ENCODE results near the gene LGR5. TPM values are rescaled to one million over a fixed set of nuclear protein-coding genes. Genes with fewer than 3 reads are reported as not detected.

Gene LGR5
- total RNA-seq, 1 donor from 2014 or later = 1.1 TPM

- TF ChIP-seq, protein P1, sequence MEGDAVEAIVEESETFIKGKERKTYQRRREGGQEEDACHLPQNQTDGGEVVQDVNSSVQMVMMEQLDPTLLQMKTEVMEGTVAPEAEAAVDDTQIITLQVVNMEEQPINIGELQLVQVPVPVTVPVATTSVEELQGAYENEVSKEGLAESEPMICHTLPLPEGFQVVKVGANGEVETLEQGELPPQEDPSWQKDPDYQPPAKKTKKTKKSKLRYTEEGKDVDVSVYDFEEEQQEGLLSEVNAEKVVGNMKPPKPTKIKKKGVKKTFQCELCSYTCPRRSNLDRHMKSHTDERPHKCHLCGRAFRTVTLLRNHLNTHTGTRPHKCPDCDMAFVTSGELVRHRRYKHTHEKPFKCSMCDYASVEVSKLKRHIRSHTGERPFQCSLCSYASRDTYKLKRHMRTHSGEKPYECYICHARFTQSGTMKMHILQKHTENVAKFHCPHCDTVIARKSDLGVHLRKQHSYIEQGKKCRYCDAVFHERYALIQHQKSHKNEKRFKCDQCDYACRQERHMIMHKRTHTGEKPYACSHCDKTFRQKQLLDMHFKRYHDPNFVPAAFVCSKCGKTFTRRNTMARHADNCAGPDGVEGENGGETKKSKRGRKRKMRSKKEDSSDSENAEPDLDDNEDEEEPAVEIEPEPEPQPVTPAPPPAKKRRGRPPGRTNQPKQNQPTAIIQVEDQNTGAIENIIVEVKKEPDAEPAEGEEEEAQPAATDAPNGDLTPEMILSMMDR (IDR thresholded peaks at IDR 0.05; ENCODE audit: unreplicated experiment) = no peak
- no peaks in the 10 kb centered on the region for H3K4me1 Mint-ChIP-seq (ENCODE audit: unreplicated experiment)
- no peak overlapping the region for H3K27ac Mint-ChIP-seq (ENCODE audit: unreplicated experiment)
- DNase-seq (ENCODE audit: low spot score) = no peak
- H3K9me3 Mint-ChIP-seq (ENCODE audit: unreplicated experiment) = no peaks in the 10 kb centered on the region
- H3K4me3 Mint-ChIP-seq (ENCODE audit: unreplicated experiment) = no peak overlapping the region
- H3K36me3 Mint-ChIP-seq (ENCODE audit: low read depth, unreplicated experiment) = no peaks in the 10 kb centered on the region
- H3K27me3 Mint-ChIP-seq (ENCODE audit: unreplicated experiment) = no peaks in the 10 kb centered on the region
Measured at GRCh38 chr12:71594214-71594948, 154.8 kb downstream of the LGR5 start.

GRCh38 chr12:71599210-71599609 lies 159.6 kb downstream of the LGR5 start:
- H3K36me3 Mint-ChIP-seq (ENCODE audit: low read depth, unreplicated experiment) = no peaks in the 10 kb centered on the region
- no peak overlapping the region for H3K4me3 Mint-ChIP-seq (ENCODE audit: unreplicated experiment)
- peaks cover 6% of the 10 kb centered on the region for H3K4me1 Mint-ChIP-seq (ENCODE audit: unreplicated experiment)
- H3K9me3 Mint-ChIP-seq (ENCODE audit: unreplicated experiment) = no peaks in the 10 kb centered on the region
- no peak for DNase-seq (ENCODE audit: low spot score)
- no peak overlapping the region for H3K27ac Mint-ChIP-seq (ENCODE audit: unreplicated experiment)
- H3K27me3 Mint-ChIP-seq (ENCODE audit: unreplicated experiment) = no peaks in the 10 kb centered on the region
- TF ChIP-seq, protein P1 (IDR thresholded peaks at IDR 0.05; ENCODE audit: unreplicated experiment) = no peak

- TF ChIP-seq, protein P1 (IDR thresholded peaks at IDR 0.05; ENCODE audit: unreplicated experiment) = no peak
Measured at GRCh38 chr12:71601546-71601945, 161.9 kb downstream of the LGR5 start.

DNA sequence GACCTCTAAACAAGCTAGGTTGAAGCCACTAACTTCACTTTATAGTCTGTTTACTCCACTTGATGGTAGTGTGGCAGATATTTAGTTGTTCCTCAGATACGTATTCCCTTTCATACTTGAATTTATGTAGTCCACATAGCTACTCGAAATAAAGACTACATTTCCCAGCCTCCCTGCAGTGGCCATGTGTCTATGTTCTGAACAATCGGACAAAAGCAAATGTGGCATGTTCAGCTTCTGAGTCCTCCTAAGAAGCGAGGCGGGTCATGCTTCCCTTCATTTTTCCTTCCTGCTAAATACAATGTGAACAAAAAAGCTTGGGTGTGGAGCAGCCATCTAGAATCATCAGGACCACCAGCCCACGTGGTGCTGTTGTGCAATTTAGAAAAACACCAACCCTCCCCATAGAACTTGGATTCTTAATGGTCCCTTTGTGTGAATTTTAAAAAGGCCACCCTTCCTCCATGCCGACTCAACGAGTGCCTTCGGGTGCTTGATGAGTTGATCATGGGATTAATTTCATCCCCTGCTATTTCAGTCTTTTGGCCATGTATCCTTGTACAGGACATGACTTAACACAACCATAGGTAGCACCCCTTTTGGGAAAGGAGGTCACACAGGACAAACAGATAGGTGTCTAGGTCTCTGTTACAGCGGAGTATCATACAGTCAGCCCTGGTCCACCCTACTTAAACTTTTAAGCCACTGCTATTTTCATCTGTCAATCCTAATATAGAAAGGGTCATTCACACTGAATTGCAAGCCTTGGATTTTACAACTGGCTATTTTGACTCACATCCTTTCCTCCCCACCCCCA lies 163.4 kb downstream of the LGR5 start:
- no peak for DNase-seq (ENCODE audit: low spot score)
- Mint-ChIP-seq H3K4me1 (ENCODE audit: unreplicated experiment) (peaks cover 6% of the 10 kb centered on the region), H3K27me3 (ENCODE audit: unreplicated experiment) (no peaks in the 10 kb centered on the region), H3K4me3 (ENCODE audit: unreplicated experiment) (no peak overlapping the region), H3K9me3 (ENCODE audit: unreplicated experiment) (no peaks in the 10 kb centered on the region), H3K36me3 (ENCODE audit: low read depth, unreplicated experiment) (peaks cover 14% of the 10 kb centered on the region), H3K27ac (ENCODE audit: unreplicated experiment) (no peak overlapping the region)
- TF ChIP-seq, protein P1 (IDR thresholded peaks at IDR 0.05; ENCODE audit: unreplicated experiment) = no peak

More at GRCh38 chr12:71601546-71601945, 161.9 kb downstream of the LGR5 start:
- DNase-seq (ENCODE audit: low spot score) = no peak
- H3K36me3 Mint-ChIP-seq (ENCODE audit: low read depth, unreplicated experiment) = peaks cover 5% of the 10 kb centered on the region
- H3K4me1 Mint-ChIP-seq (ENCODE audit: unreplicated experiment) = peaks cover 6% of the 10 kb centered on the region
- H3K27me3 Mint-ChIP-seq (ENCODE audit: unreplicated experiment) = no peaks in the 10 kb centered on the region
- no peak overlapping the region for H3K27ac Mint-ChIP-seq (ENCODE audit: unreplicated experiment)
- H3K9me3 Mint-ChIP-seq (ENCODE audit: unreplicated experiment) = no peaks in the 10 kb centered on the region
- no peak overlapping the region for H3K4me3 Mint-ChIP-seq (ENCODE audit: unreplicated experiment)

GRCh38 chr12:71605039-71605438 lies 165.4 kb downstream of the LGR5 start:
- TF ChIP-seq, protein P1 (IDR thresholded peaks at IDR 0.05; ENCODE audit: unreplicated experiment) = no peak
- Mint-ChIP-seq H3K27me3 (ENCODE audit: unreplicated experiment) (no peaks in the 10 kb centered on the region), H3K36me3 (ENCODE audit: low read depth, unreplicated experiment) (peaks cover 22% of the 10 kb centered on the region), H3K27ac (ENCODE audit: unreplicated experiment) (no peak overlapping the region), H3K4me1 (ENCODE audit: unreplicated experiment) (peaks cover 6% of the 10 kb centered on the region), H3K9me3 (ENCODE audit: unreplicated experiment) (no peaks in the 10 kb centered on the region), H3K4me3 (ENCODE audit: unreplicated experiment) (no peak overlapping the region)
- DNase-seq (ENCODE audit: low spot score) = no peak

Data from endothelial cell (in vitro differentiated cells).